ENCODE measurements around the gene AVPR1A. TPM values are rescaled to one million over a fixed set of nuclear protein-coding genes. Genes with fewer than 3 reads are reported as not detected.

Gene AVPR1A
- total RNA-seq, 4 donors from 2014 or later, result 8.7 to 59.9 (median 19.7) TPM

DNA sequence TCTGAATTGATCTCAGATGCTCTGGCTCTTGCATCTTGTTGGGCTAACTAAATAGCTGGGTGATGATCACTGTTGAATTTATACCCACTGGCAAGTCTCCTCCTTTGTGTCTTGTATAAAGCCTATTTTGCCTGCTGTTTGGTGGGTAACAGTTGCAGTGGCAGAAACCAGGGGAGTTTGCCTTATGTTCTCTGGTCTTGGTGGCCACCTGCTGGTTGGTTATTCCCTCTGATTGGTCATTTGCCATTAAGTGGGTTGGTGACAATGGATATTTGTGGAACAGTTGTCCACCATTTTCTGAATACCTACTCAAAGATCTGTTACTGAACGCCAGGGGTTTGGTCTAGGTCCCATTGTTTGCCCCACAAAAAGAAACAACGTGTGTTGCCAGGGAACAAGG is 52.1 kb downstream of the AVPR1A start:
- intact Hi-C loops (cut with DNase I; ENCODE audit: low total_unique reads), result no loop called here
- no peaks in the 10 kb centered on the region for H3K36me3 ChIP-seq
- no peak for DNase-seq
- TF ChIP-seq, protein P1, sequence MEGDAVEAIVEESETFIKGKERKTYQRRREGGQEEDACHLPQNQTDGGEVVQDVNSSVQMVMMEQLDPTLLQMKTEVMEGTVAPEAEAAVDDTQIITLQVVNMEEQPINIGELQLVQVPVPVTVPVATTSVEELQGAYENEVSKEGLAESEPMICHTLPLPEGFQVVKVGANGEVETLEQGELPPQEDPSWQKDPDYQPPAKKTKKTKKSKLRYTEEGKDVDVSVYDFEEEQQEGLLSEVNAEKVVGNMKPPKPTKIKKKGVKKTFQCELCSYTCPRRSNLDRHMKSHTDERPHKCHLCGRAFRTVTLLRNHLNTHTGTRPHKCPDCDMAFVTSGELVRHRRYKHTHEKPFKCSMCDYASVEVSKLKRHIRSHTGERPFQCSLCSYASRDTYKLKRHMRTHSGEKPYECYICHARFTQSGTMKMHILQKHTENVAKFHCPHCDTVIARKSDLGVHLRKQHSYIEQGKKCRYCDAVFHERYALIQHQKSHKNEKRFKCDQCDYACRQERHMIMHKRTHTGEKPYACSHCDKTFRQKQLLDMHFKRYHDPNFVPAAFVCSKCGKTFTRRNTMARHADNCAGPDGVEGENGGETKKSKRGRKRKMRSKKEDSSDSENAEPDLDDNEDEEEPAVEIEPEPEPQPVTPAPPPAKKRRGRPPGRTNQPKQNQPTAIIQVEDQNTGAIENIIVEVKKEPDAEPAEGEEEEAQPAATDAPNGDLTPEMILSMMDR (IDR thresholded peaks at IDR 0.05), result no peak
- no peak for TF ChIP-seq POLR2A (IDR thresholded peaks at IDR 0.05)
- no peak overlapping the region for H3K4me3 ChIP-seq
- no peaks in the 10 kb centered on the region for H3K9me3 ChIP-seq
- no peaks in the 10 kb centered on the region for H3K27me3 ChIP-seq
- H3K4me1 ChIP-seq, result no peaks in the 10 kb centered on the region
- no peak overlapping the region for H3K27ac ChIP-seq

DNA sequence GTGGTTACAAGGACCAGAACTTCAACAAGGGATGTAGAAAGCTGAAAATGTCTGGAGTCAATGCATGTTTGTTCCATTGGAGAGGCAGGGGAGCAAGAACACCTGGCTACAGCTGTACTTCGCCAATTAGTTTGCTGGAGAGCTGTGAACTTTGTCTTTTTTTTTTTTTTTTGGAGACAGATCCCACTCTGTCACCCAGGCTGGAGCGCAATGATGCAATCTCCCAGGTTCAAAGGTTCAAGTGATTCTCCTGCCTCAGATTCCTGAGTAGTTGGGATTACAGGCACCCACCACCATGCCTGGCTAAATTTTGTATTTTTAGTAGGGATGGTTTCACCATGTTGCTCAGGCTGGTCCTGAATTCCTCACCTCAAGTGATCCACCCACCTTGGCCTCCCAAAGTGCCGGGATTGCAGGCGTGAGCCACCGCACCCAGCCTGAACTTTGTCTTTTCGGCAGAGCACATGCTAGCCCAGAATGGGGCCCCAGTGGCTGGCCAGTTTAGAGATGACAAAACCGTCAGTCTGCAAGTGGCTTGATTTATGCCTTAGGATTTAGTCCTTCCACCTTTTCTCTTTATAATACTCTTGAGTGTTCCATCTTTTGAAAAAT is 55.5 kb downstream of the AVPR1A start:
- intact Hi-C loops (cut with DNase I; ENCODE audit: low total_unique reads), result no loop called here
- no peak overlapping the region for H3K4me3 ChIP-seq
- H3K27me3 ChIP-seq, result no peaks in the 10 kb centered on the region
- no peaks in the 10 kb centered on the region for H3K4me1 ChIP-seq
- no peak for DNase-seq
- H3K36me3 ChIP-seq, result no peaks in the 10 kb centered on the region
- no peaks in the 10 kb centered on the region for H3K9me3 ChIP-seq
- no peak overlapping the region for H3K27ac ChIP-seq
- TF ChIP-seq, protein P1 (IDR thresholded peaks at IDR 0.05), result no peak
- no peak for TF ChIP-seq POLR2A (IDR thresholded peaks at IDR 0.05)

GRCh38 chr12:63093711-63094110 is 57.3 kb downstream of the AVPR1A start:
- H3K27ac ChIP-seq, result no peak overlapping the region
- no peak overlapping the region for H3K4me3 ChIP-seq
- no peaks in the 10 kb centered on the region for H3K36me3 ChIP-seq
- no peak for DNase-seq
- H3K4me1 ChIP-seq, result no peaks in the 10 kb centered on the region
- H3K27me3 ChIP-seq, result no peaks in the 10 kb centered on the region
- no peaks in the 10 kb centered on the region for H3K9me3 ChIP-seq
- intact Hi-C loops (cut with DNase I; ENCODE audit: low total_unique reads), result no loop called here
- no peak for TF ChIP-seq POLR2A (IDR thresholded peaks at IDR 0.05)
- TF ChIP-seq, protein P1 (IDR thresholded peaks at IDR 0.05), result no peak

GRCh38 chr12:63093084-63093483 is 57.9 kb downstream of the AVPR1A start:
- no peaks in the 10 kb centered on the region for H3K27me3 ChIP-seq
- intact Hi-C loops (cut with DNase I; ENCODE audit: low total_unique reads), result no loop called here
- H3K27ac ChIP-seq, result no peak overlapping the region
- no peaks in the 10 kb centered on the region for H3K4me1 ChIP-seq
- no peak overlapping the region for H3K4me3 ChIP-seq
- TF ChIP-seq POLR2A (IDR thresholded peaks at IDR 0.05), result no peak
- TF ChIP-seq, protein P1 (IDR thresholded peaks at IDR 0.05), result no peak
- H3K36me3 ChIP-seq, result no peaks in the 10 kb centered on the region
- H3K9me3 ChIP-seq, result no peaks in the 10 kb centered on the region
- DNase-seq, result no peak

Other genes starting within 250 kb of the AVPR1A start
- gene PPM1H, start 216.1 kb downstream of the AVPR1A start, total RNA-seq, result 10 to 100 TPM in 2 of 4 donors, 1 to 10 TPM in 2; 2.0 to 24.1 (median 6.6) TPM

All from uterus (tissue), 4 donors.